ENCODE data around the gene CTRB1.
"Not testable (repeated sequence)": the region's sequence is repeated elsewhere in the genome, so short reads cannot be mapped to it uniquely, and the experiment has no call there.

Gene CTRB1

DNA sequence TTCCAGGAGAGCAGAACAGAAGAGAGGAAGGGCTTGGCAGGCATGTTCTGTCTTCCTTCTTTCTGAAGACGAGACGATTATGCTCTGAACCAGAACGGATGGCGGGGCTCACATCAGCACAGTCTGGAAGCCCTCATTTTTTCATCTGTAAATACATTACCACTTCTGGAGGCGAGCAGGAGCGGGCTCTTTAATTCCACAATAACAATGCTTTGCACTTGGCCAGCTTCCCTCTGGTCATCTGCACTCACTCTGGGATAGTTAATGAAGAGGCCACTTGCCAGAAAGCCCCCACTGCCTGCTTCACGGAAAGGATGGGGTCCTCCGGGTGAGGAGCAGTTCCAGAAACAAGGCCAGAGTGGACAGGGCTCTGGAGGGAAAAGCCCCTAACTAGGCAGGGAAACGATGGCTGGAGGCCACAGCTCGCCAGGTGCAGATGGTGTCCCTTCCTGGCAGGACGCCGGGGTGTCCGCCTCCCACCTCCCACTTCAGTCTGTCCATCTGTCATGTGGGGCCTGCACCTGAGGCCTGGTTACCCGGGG, 45.7 kb downstream of the CTRB1 start:
- peak overlapping the region; percentile 99 for H3K27ac ChIP-seq
- no peak for TF ChIP-seq ZFX (IDR thresholded peaks at IDR 0.05)
- TF ChIP-seq, protein P1, sequence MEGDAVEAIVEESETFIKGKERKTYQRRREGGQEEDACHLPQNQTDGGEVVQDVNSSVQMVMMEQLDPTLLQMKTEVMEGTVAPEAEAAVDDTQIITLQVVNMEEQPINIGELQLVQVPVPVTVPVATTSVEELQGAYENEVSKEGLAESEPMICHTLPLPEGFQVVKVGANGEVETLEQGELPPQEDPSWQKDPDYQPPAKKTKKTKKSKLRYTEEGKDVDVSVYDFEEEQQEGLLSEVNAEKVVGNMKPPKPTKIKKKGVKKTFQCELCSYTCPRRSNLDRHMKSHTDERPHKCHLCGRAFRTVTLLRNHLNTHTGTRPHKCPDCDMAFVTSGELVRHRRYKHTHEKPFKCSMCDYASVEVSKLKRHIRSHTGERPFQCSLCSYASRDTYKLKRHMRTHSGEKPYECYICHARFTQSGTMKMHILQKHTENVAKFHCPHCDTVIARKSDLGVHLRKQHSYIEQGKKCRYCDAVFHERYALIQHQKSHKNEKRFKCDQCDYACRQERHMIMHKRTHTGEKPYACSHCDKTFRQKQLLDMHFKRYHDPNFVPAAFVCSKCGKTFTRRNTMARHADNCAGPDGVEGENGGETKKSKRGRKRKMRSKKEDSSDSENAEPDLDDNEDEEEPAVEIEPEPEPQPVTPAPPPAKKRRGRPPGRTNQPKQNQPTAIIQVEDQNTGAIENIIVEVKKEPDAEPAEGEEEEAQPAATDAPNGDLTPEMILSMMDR (conservative IDR thresholded peaks at IDR 0.05), result no peak

DNA sequence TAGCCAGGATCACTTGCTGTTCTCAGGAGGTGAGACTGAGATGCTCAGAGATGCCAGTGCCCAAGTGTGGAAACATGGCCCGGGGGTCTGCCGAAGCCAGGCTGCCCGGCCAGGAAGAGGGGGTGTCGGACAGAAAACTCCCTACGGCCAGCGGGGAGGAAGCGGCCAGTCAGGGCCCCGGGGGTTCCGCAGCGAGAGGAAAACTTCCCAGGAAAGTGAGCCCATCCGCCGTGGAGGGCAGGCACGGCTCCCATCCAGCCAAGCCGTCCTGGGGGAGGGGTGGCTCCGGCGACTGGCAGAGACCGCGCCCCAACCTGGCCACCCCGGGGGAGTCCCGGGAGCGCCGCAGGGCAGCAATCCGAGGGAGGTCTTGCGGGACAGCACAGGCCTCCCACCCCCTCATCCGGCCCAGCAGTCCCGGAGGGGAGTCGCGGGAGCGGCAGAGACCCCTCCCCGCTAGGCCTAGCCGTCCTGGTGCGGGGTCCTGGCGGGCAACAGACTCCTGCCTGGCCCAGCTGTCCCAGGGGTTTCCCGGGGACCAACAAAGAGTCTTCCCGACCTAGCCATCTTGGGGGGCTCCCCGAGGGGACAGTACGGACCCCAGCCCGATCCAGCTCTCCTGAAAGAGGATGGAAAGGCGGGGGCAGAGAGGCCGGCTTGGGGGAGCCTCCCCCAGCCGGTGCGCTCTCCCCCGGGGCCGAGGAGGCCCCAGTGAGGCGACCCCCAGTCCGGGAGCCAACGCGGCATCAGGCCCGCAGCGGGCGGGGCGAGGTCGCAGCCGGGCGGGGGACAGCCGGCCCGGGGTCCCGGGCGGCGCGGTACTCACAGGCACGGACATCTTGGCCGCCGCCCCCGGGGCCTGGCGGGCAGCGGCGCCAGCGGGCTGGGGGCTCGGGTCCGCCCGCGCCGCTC, 46.5 kb downstream of the CTRB1 start:
- 0 out of 2 replicates have a peak, but pooled peaks have one; percentile 45 for TF ChIP-seq ZFX (IDR thresholded peaks at IDR 0.05)
- TF ChIP-seq, protein P1 (conservative IDR thresholded peaks at IDR 0.05), result no peak
- peak overlapping the region; percentile 99 for H3K27ac ChIP-seq

DNA sequence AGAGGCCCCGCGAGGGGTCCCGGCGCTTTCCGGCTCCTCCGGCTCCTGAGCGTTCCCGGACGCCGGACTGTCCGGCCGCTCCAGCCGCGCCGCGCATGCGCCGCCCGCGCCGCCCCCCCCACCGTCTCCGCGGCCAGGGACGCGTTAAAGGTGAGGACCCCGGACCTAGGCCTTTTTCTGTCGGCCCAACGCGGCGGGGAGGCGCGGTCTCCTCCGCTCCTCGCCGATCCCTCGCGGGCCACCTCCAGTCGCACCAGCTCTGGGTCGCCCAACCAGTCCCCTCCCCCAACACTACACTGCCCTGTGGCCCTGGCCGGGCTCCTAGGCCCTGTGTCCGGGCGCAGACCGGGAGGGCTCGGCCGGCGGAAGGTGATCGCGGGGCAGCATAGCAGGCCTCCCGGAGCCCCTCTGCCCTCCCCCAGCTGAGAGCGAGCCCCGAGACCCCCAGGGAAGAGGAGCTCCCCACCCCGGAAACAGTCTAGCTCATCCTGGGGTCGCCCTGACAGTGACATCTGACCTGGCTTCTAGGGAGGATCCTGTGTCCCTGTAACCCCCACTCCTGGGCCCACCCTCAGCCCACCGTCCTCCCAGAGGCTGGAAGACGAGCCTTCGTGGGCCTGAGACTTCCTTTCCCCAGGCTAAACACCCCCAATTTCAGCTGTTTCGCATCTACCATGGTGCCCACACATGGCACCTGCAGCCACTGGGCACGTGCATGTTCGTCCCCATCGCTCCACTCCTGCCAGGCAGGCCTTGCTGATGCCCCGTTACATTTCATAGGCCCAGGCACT, 47.3 kb downstream of the CTRB1 start:
- peak overlapping the region; percentile 99 for H3K27ac ChIP-seq
- TF ChIP-seq, protein P1 (conservative IDR thresholded peaks at IDR 0.05), result no peak
- peak; percentile 78; the same call in 1 of the 2 replicates for TF ChIP-seq ZFX (IDR thresholded peaks at IDR 0.05)

DNA sequence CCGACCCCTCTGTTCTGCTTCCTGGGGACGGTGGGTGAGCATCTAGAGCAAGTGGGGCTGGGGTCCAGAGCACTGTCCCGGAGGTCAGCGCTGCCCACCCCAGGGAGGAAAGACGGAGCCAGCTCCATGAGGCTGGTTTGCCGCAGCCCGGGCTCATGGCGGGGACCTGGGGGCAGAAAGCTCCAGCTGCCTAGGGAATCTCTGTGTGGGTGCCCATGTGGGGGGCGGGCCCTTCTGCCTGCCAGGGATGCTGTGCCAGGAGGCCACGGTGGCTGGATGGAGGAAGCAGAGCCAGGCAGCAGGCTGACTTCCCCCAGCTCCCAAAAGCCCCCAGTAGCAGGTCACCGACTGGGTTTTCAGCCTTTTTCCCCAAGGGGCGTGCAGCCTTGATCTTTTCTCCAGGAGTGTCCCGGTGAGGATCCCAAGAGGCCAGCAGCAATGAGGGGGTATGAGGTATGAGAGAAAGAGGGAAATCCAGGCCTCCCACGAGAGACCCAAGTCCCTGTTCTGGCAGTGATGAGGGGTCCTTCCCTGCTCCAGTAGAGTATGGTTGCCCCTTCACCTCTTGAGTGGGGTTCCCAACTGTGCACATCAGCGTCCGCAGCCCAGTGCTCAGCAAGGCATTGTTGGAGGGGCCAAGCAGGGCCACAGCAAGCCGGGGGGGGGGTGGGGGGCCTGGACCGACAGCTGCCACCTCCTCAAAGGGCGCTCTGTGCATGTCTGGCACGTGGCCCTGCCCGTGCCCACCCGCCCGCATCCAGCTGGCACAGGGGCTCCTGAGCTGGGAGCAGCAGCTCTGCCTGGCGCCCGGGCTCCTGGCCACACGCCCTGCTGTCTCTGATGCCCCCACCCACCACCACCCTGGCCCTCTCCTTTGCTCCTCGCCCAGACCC, 48.2 kb downstream of the CTRB1 start:
- TF ChIP-seq ZFX (IDR thresholded peaks at IDR 0.05), result no peak
- TF ChIP-seq, protein P1 (conservative IDR thresholded peaks at IDR 0.05), result no peak
- peak overlapping the region; percentile 99 for H3K27ac ChIP-seq

DNA sequence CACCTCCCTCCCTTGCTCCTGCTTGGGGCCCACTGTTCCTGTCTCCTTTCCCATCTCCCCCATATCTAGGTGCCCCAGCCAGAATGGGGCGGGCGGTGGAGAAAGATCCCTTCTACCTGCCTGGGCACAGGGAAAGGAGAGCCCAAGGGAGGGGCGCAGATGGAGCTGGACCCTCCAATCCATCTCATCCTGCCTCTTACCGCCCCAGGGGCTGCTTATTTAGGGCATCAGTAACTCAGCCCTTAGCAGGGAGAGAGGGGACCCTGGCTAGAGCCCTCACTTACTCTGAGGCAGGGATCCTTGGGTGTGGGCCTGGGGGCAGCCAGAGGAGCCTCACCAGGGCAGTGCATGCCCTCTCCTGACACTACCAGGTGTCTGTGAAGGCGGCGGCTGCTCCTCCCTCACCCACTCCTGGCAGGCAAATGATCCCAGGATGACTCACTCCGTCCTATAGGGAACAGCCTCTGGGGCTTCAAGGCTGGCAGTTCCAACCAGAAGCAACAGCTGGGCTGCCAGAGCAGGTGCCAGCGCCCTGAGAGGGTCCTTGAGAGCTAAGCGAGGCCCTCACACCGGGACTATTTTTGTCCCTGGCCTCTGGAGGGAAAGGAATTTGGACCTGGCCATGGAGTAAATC, 49.0 kb downstream of the CTRB1 start:
- H3K27ac ChIP-seq, result peak overlapping the region; percentile 99; the same call in 1 of the 2 replicates
- TF ChIP-seq ZFX (IDR thresholded peaks at IDR 0.05), result no peak
- TF ChIP-seq, protein P1 (conservative IDR thresholded peaks at IDR 0.05), result no peak

DNA sequence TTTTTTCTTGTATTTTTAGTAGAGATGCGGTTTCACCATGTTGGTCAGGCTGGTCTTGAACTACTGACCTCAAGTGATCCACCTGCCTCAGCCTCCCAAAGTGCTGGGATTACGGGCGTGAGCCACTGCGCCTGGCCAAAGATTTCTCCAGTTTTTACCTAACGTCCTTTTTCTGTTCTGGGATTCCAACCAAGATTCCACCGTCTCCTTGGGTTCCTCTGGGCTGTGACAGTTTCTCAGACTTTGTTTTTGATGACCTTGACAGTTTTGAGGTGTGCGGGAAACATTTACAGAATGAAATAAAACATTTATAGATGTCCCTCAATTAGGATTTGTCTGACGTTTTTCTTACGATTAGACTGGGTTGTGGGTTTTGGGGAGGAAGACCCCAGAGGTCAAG, 50.6 kb downstream of the CTRB1 start:
- not testable (repeated sequence) for H3K27ac ChIP-seq
